Activated CD4-positive, alpha-beta memory T cell treated with anti-CD3 and anti-CD28 coated beads for 36 hours (primary cell): ENCODE measurements around the gene SLC13A3. TPM values are rescaled to one million over a fixed set of nuclear protein-coding genes. Genes with fewer than 3 reads are reported as not detected.

Experiments
- CTCF ChIA-PET: fragments of 350-600 bp; sonication (Branson Sonifier 250); formaldehyde crosslinking; loops from one replicate; lab custom pipeline; 2021; ENCODE audit warnings: antibody characterized with exemption, inconsistent platforms; lab: Charles Lee
- POLR2A ChIA-PET: fragments of 350-600 bp; sonication (Branson Sonifier 250); formaldehyde crosslinking; loops from one replicate; lab custom pipeline; 2021; ENCODE audit warnings: antibody characterized with exemption; lab: Charles Lee
- DNase-seq: peaks from one replicate; pipeline ENCODE4 v3.0.0-alpha.2; 2020
- H3K27ac Mint-ChIP-seq: one replicate; pipeline ENCODE4 v1.8.0; 2021; ENCODE audit warnings: mixed read lengths
- H3K27me3 Mint-ChIP-seq: one replicate; pipeline ENCODE4 v1.8.0; 2021; ENCODE audit warnings: mixed read lengths
- H3K36me3 Mint-ChIP-seq: one replicate; pipeline ENCODE4 v1.8.0; 2021; ENCODE audit warnings: mixed read lengths
- H3K4me1 Mint-ChIP-seq: one replicate; pipeline ENCODE4 v1.8.0; 2021; ENCODE audit warnings: low read depth, mixed read lengths
- H3K4me3 Mint-ChIP-seq: one replicate; pipeline ENCODE4 v1.8.0; 2021; ENCODE audit warnings: mild to moderate bottlenecking, mixed read lengths
- H3K9me3 Mint-ChIP-seq: one replicate; pipeline ENCODE4 v1.8.0; 2021; ENCODE audit warnings: mixed read lengths
- intact Hi-C: fragments of 100-400 bp; cut with micrococcal nuclease; formaldehyde crosslinking; loops from one replicate; pipeline ENCODE4 v1.15.1; 2023
- total RNA-seq, 2 experiments: library from RNA; stranded (reverse); gene quantifications; one replicate each; pipeline ENCODE4 v1.2.3, GENCODE V29; 2021

Gene SLC13A3
- total RNA-seq, 2 experiments from 2014 or later, result 0.10 TPM; not detected in 1

- intact Hi-C loops, result loop anchor here (2.0 kb wide), 3 partner anchors 144 to 282 kb away; partner anchors contain the start of genes ELMO2 and ZNF334
- Mint-ChIP-seq H3K4me1 (peaks cover 36% of the 10 kb centered on the region), H3K4me3 (peak within 1 kb of the TSS; percentile 96), H3K36me3 (peaks cover 14% of the 10 kb centered on the region), H3K27me3 (no peaks in the 10 kb centered on the region), H3K27ac (peak within 1 kb of the TSS; percentile 97), H3K9me3 (no peaks in the 10 kb centered on the region)
- POLR2A ChIA-PET, result interaction anchor here (1.0 to 2.1 kb wide), 3 partner anchors 139 to 283 kb away, joined by 3 to 7 read pairs (median 3); partner anchors contain the start of genes ELMO2 and OCSTAMP
- CTCF ChIA-PET, result interaction anchor here (0.9 to 2.1 kb wide), 5 partner anchors 9 to 169 kb away, joined by 3 to 8 read pairs (median 4); no protein-coding TSS in a partner anchor
- peak; percentile 98 for DNase-seq
These were observed 38.0 kb upstream of the SLC13A3 start, which contains the start of gene TP53RK for GRCh38 chr20:46689082-46689753. TP53RK (minus strand) TSS chr20:46689444; CDS start chr20:46689414, 30 bp downstream.

GRCh38 chr20:46688151-46689081, 37.2 kb upstream of the SLC13A3 start:
- Mint-ChIP-seq H3K4me1 (peaks cover 44% of the 10 kb centered on the region), H3K4me3 (peak overlapping the region; percentile 96), H3K27me3 (no peaks in the 10 kb centered on the region), H3K36me3 (peaks cover 19% of the 10 kb centered on the region), H3K9me3 (no peaks in the 10 kb centered on the region), H3K27ac (peak overlapping the region; percentile 88)
- intact Hi-C loops, result loop anchor here (2.0 kb wide), 3 partner anchors 144 to 282 kb away; partner anchors contain the start of genes ELMO2 and ZNF334
- POLR2A ChIA-PET, result interaction anchor here (1.0 to 2.1 kb wide), 3 partner anchors 138 to 282 kb away, joined by 3 to 7 read pairs (median 3); partner anchors contain the start of genes ELMO2 and OCSTAMP
- CTCF ChIA-PET, result interaction anchor here (0.5 to 2.8 kb wide), 9 partner anchors 8 to 917 kb away, joined by 3 to 10 read pairs (median 3); no protein-coding TSS in a partner anchor
- DNase-seq, result no peak

- peaks cover 49% of the 10 kb centered on the region for H3K4me1 Mint-ChIP-seq
- ChIA-PET POLR2A (no interaction called here), CTCF (interaction anchor here (0.6 to 5.6 kb wide), 3 partner anchors 10 to 162 kb away, joined by 3 to 103 read pairs (median 10); no protein-coding TSS in a partner anchor)
- no peaks in the 10 kb centered on the region for H3K27me3 Mint-ChIP-seq
- no peak for DNase-seq
- no peak overlapping the region for H3K4me3 Mint-ChIP-seq
- H3K36me3 Mint-ChIP-seq, result peaks cover 19% of the 10 kb centered on the region
- H3K9me3 Mint-ChIP-seq, result no peaks in the 10 kb centered on the region
- H3K27ac Mint-ChIP-seq, result no peak overlapping the region
- intact Hi-C loops, result no loop called here
These were observed 32.9 kb upstream of the SLC13A3 start for GRCh38 chr20:46683939-46684750.

DNA sequence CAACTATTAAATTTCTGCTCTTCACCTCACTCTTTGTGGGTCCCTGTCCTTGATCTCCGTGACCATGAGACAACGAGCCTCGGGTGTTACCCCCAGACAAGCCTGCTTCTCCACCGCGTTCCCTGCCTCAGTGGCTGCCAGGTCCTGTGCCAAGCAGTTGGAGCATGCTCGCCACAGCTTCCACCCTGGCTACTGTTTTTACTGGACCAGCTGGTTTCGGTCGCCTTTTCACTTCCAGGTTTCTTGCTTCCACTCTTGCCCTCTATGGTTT, 32.3 kb upstream of the SLC13A3 start:
- no peaks in the 10 kb centered on the region for H3K9me3 Mint-ChIP-seq
- intact Hi-C loops, result no loop called here
- H3K4me3 Mint-ChIP-seq, result no peak overlapping the region
- CTCF ChIA-PET, result interaction anchor here (0.6 to 5.6 kb wide), 4 partner anchors 11 to 162 kb away, joined by 3 to 103 read pairs (median 8); no protein-coding TSS in a partner anchor
- no peak overlapping the region for H3K27ac Mint-ChIP-seq
- POLR2A ChIA-PET, result no interaction called here
- H3K27me3 Mint-ChIP-seq, result no peaks in the 10 kb centered on the region
- DNase-seq, result no peak
- peaks cover 19% of the 10 kb centered on the region for H3K36me3 Mint-ChIP-seq
- peaks cover 49% of the 10 kb centered on the region for H3K4me1 Mint-ChIP-seq

DNA sequence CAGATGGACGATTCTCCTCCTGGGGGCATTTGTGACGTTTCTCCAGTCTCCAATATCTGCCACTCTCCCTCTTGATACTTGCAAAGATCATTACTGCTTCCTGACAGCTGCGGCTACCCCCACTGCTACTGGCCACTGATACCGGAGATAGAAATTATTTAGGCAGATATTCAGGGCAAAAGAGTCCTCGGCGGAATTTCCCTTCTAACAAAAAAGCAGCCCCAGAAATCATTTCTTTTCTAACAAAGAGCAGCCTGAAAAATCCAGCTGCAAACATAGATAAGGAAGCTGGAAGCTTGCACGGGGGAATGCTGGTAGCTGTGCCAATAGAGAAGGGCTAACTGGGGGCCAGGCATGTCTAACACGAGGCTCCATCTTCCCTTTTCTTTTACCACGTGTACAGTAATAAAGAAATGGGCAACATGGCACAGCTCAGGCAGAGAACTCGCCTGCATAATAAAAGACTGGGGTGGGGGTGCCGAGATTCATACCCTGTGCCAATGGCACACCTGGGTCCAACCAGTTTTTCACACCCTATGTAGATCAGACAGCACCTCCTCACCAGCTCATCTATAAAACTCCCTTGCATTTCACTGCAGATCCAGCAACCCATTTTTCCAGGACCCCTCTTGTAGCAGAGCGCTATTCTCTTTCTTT, 31.9 kb upstream of the SLC13A3 start:
- no peak overlapping the region for H3K27ac Mint-ChIP-seq
- H3K4me3 Mint-ChIP-seq, result no peak overlapping the region
- CTCF ChIA-PET, result interaction anchor here (1.2 to 5.6 kb wide), 4 partner anchors 11 to 161 kb away, joined by 4 to 103 read pairs (median 8); no protein-coding TSS in a partner anchor
- intact Hi-C loops, result no loop called here
- H3K27me3 Mint-ChIP-seq, result no peaks in the 10 kb centered on the region
- peaks cover 19% of the 10 kb centered on the region for H3K36me3 Mint-ChIP-seq
- POLR2A ChIA-PET, result no interaction called here
- H3K9me3 Mint-ChIP-seq, result no peaks in the 10 kb centered on the region
- peaks cover 47% of the 10 kb centered on the region for H3K4me1 Mint-ChIP-seq
- no peak for DNase-seq

DNA sequence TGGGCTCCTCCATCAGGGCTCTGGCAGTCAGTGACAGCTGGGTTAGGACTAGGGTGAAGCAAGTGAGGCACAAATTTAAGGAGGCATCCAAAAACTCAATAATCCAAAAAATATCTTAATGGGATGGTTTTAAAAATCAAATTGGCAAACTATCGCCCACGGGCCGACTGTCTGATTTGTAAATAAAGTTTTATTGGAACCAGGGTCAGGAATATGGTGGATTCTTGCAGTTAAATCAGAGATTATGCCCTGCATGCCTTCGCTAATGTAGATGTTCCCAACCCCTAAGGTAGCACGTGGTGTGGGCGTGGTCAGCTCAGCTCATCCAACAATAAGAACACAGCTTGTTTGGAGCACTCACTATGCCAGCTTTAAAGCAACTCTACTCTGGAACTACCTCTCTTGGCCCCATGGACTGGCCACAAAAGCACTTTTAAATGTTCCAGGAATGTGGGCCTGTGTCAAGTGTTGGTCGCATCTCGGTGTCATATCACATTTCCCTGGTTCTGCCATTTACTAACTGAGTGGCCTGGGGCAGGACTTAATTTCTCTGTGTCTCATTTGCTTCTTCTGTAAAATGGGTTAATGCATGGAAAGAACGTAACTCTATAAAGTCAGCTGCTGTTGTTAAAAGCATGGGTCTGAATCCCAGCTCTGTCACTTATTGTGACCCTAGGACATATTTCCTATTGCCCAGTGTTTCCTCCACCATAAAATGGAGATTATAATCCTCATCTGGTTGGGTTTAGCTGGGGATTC, 31.0 kb upstream of the SLC13A3 start:
- intact Hi-C loops, result no loop called here
- Mint-ChIP-seq H3K4me3 (no peak overlapping the region), H3K27me3 (no peaks in the 10 kb centered on the region), H3K27ac (no peak overlapping the region), H3K9me3 (no peaks in the 10 kb centered on the region), H3K36me3 (peaks cover 19% of the 10 kb centered on the region), H3K4me1 (peaks cover 38% of the 10 kb centered on the region)
- DNase-seq, result no peak
- ChIA-PET POLR2A (no interaction called here), CTCF (interaction anchor here (0.8 to 5.6 kb wide), 7 partner anchors 12 to 167 kb away, joined by 4 to 103 read pairs (median 5); no protein-coding TSS in a partner anchor)

DNA sequence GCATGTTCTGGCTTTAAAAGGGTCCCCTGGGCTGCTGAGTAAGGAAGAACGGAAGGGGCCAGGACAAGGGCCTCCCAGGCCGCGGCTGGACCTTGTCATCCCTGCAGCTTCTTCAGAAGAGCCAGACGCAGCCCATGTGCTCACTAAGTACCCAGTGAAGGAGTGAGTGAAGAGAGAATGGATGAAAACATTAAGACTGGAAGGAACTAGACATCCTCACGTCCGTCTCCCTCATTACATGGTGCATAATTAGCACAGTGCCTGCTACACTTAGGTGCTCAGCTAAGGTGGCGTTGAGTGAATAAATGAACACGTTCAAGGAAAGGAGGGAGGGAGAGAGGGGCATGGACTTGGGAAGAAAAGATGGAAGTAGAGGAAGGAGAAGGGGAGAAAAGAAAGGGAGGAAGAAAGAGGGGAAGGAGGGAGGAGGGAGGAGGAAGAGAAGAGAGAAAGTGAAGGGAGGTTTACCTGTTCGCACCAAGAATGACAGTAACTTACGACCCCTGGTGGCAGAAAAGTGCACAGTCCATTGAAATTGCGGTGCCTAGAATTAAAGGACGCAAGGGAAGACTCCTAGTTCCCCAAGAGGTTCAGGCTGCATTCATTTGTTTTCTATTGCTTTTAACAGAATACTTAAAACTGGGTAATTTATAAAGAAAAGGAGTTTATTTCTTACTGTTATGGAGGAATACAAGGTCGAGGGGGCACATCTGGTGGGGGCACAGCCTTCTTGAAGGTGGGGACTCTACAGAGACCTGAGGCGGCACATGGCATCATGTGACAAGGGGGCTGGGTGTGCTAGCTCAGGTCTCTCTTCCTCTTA, 30.0 kb upstream of the SLC13A3 start:
- ChIA-PET CTCF (interaction anchor here (0.6 to 5.6 kb wide), 24 partner anchors 8 to 374 kb away, joined by 3 to 103 read pairs (median 4); partner anchors contain the start of gene TP53RK), POLR2A (no interaction called here)
- DNase-seq, result peak; percentile 77
- Mint-ChIP-seq H3K4me1 (peaks cover 28% of the 10 kb centered on the region), H3K9me3 (no peaks in the 10 kb centered on the region), H3K36me3 (peaks cover 15% of the 10 kb centered on the region), H3K27me3 (no peaks in the 10 kb centered on the region), H3K27ac (no peak overlapping the region), H3K4me3 (no peak overlapping the region)
- intact Hi-C loops, result loop anchor here (1.0 to 2.0 kb wide), 2 partner anchors 136 to 160 kb away; no protein-coding TSS in a partner anchor

- Mint-ChIP-seq H3K36me3 (peaks cover 9% of the 10 kb centered on the region), H3K9me3 (no peaks in the 10 kb centered on the region), H3K27me3 (no peaks in the 10 kb centered on the region), H3K4me1 (peaks cover 22% of the 10 kb centered on the region), H3K4me3 (no peak overlapping the region), H3K27ac (no peak overlapping the region)
- no peak for DNase-seq
- intact Hi-C loops, result loop anchor here (1.0 to 2.0 kb wide), 2 partner anchors 136 to 159 kb away; no protein-coding TSS in a partner anchor
- CTCF ChIA-PET, result interaction anchor here (0.6 to 5.6 kb wide), 22 partner anchors 9 to 374 kb away, joined by 3 to 103 read pairs (median 4); partner anchors contain the start of gene TP53RK
- POLR2A ChIA-PET, result no interaction called here
These were observed 29.4 kb upstream of the SLC13A3 start for GRCh38 chr20:46680684-46681031.

DNA sequence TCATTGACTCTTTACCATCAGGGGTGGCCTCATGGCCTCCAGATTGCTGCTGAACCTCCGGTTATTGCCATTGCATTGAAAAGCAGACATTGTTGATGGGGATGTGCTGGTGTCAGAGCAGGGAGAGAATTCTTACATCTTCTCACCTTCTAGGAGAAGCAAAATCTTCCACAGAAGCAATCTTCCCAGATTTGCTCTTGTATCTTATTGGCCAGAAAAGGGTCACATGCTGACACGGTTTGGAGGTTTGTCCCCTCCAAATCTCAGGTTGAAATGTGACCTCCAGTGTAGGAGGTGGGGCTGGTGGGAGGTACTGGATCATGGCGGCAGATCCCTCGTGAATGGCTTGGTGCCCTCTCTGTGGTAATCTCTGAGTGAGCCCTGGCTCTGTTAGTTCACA, 27.3 kb upstream of the SLC13A3 start:
- intact Hi-C loops, result no loop called here
- CTCF ChIA-PET, result interaction anchor here (5.6 kb wide), 1 partner anchor 157 kb away, joined by 103 read pairs; no protein-coding TSS in a partner anchor
- POLR2A ChIA-PET, result no interaction called here

More for the DNA sequence above, 27.3 kb upstream of the SLC13A3 start:
- H3K4me1 Mint-ChIP-seq, result peaks cover 10% of the 10 kb centered on the region
- no peak overlapping the region for H3K27ac Mint-ChIP-seq
- no peak overlapping the region for H3K4me3 Mint-ChIP-seq
- H3K9me3 Mint-ChIP-seq, result no peaks in the 10 kb centered on the region
- no peaks in the 10 kb centered on the region for H3K27me3 Mint-ChIP-seq
- H3K36me3 Mint-ChIP-seq, result no peaks in the 10 kb centered on the region
- no peak for DNase-seq
